ENCODE measurements around the gene VMP1.

VMP1 gene

GRCh38 chr17:59711936-59712335, 4.5 kb downstream of the VMP1 start:
- H3K23ac ChIP-seq (ENCODE audit: low read length) = no peak overlapping the region
- no peak overlapping the region for H4K5ac ChIP-seq (ENCODE audit: low read length)
- no peaks in the 10 kb centered on the region for H3K27me3 ChIP-seq (ENCODE audit: insufficient read depth, low read length, poor library complexity)
- H4K8ac ChIP-seq (ENCODE audit: low read depth, low read length) = no peak overlapping the region
- no peak overlapping the region for H3K27ac ChIP-seq (ENCODE audit: low read depth, low read length)
- no peak overlapping the region for H3K4me3 ChIP-seq (ENCODE audit: low read length)
- no peak overlapping the region for H2BK120ac ChIP-seq (ENCODE audit: low read depth, low read length)
- DNase-seq = no peak
- H2AK5ac ChIP-seq (ENCODE audit: low read length) = no peak overlapping the region
- peaks cover 10% of the 10 kb centered on the region for H3K79me1 ChIP-seq (ENCODE audit: low read length)
- H3K9ac ChIP-seq (ENCODE audit: low read length) = no peak overlapping the region
- no peaks in the 10 kb centered on the region for H3K4me1 ChIP-seq (ENCODE audit: control insufficient read depth, low read depth, low read length)
- H3K4ac ChIP-seq (ENCODE audit: low read depth, low read length) = no peak overlapping the region
- no peak overlapping the region for H3K18ac ChIP-seq (ENCODE audit: low read length)
- H3K36me3 ChIP-seq (ENCODE audit: control insufficient read depth, insufficient read depth, low read length) = no peaks in the 10 kb centered on the region
- no peak overlapping the region for H2BK15ac ChIP-seq (replicated peaks; ENCODE audit: low read depth)
- no peak overlapping the region for H3K56ac ChIP-seq (ENCODE audit: low read length)
- no peak overlapping the region for H2BK5ac ChIP-seq (ENCODE audit: low read length)
- H3K4me2 ChIP-seq (ENCODE audit: low read length) = no peak overlapping the region
- peaks cover 36% of the 10 kb centered on the region for H3K79me2 ChIP-seq (ENCODE audit: control insufficient read depth, insufficient read depth, low read length)

- Histone ChIP-seq H2BK15ac (replicated peaks; ENCODE audit: low read depth) (no peak overlapping the region), H4K8ac (ENCODE audit: low read depth, low read length) (no peak overlapping the region), H3K27me3 (ENCODE audit: insufficient read depth, low read length, poor library complexity) (no peaks in the 10 kb centered on the region), H3K23ac (ENCODE audit: low read length) (no peak overlapping the region), H4K5ac (ENCODE audit: low read length) (no peak overlapping the region), H3K56ac (ENCODE audit: low read length) (no peak overlapping the region), H3K18ac (ENCODE audit: low read length) (no peak overlapping the region), H3K36me3 (ENCODE audit: control insufficient read depth, insufficient read depth, low read length) (no peaks in the 10 kb centered on the region), H2AK5ac (ENCODE audit: low read length) (no peak overlapping the region), H3K4ac (ENCODE audit: low read depth, low read length) (no peak overlapping the region), H2BK5ac (ENCODE audit: low read length) (no peak overlapping the region), H2BK120ac (ENCODE audit: low read depth, low read length) (no peak overlapping the region), H3K4me3 (ENCODE audit: low read length) (no peak overlapping the region), H3K4me1 (ENCODE audit: control insufficient read depth, low read depth, low read length) (no peaks in the 10 kb centered on the region), H3K4me2 (ENCODE audit: low read length) (no peak overlapping the region), H3K27ac (ENCODE audit: low read depth, low read length) (no peak overlapping the region), H3K79me2 (ENCODE audit: control insufficient read depth, insufficient read depth, low read length) (peaks cover 38% of the 10 kb centered on the region), H3K9ac (ENCODE audit: low read length) (no peak overlapping the region), H3K79me1 (ENCODE audit: low read length) (peaks cover 12% of the 10 kb centered on the region)
- DNase-seq = no peak
- no CpG with 5 or more reads among the region's 2 CpGs for WGBS (ENCODE audit: extremely low coverage, insufficient coverage, low lambda C conversion rate)
Measured at GRCh38 chr17:59712862-59713261, 5.4 kb downstream of the VMP1 start.

- no peak overlapping the region for H2BK5ac ChIP-seq (ENCODE audit: low read length)
- H3K27me3 ChIP-seq (ENCODE audit: insufficient read depth, low read length, poor library complexity) = no peaks in the 10 kb centered on the region
- no CpG with 5 or more reads among the region's 2 CpGs for WGBS (ENCODE audit: extremely low coverage, insufficient coverage, low lambda C conversion rate)
- peaks cover 27% of the 10 kb centered on the region for H3K79me2 ChIP-seq (ENCODE audit: control insufficient read depth, insufficient read depth, low read length)
- H3K4ac ChIP-seq (ENCODE audit: low read depth, low read length) = no peak overlapping the region
- H4K5ac ChIP-seq (ENCODE audit: low read length) = no peak overlapping the region
- no peak overlapping the region for H2AK5ac ChIP-seq (ENCODE audit: low read length)
- peaks cover 12% of the 10 kb centered on the region for H3K79me1 ChIP-seq (ENCODE audit: low read length)
- H3K9ac ChIP-seq (ENCODE audit: low read length) = no peak overlapping the region
- H4K8ac ChIP-seq (ENCODE audit: low read depth, low read length) = no peak overlapping the region
- no peak overlapping the region for H2BK120ac ChIP-seq (ENCODE audit: low read depth, low read length)
- no peaks in the 10 kb centered on the region for H3K4me1 ChIP-seq (ENCODE audit: control insufficient read depth, low read depth, low read length)
- no peak for DNase-seq
- H2BK15ac ChIP-seq (replicated peaks; ENCODE audit: low read depth) = no peak overlapping the region
- no peak overlapping the region for H3K23ac ChIP-seq (ENCODE audit: low read length)
- no peak overlapping the region for H3K4me3 ChIP-seq (ENCODE audit: low read length)
- no peak overlapping the region for H3K4me2 ChIP-seq (ENCODE audit: low read length)
- H3K36me3 ChIP-seq (ENCODE audit: control insufficient read depth, insufficient read depth, low read length) = no peaks in the 10 kb centered on the region
- no peak overlapping the region for H3K56ac ChIP-seq (ENCODE audit: low read length)
- no peak overlapping the region for H3K27ac ChIP-seq (ENCODE audit: low read depth, low read length)
- no peak overlapping the region for H3K18ac ChIP-seq (ENCODE audit: low read length)
Measured at GRCh38 chr17:59714255-59714654, 6.8 kb downstream of the VMP1 start.

GRCh38 chr17:59716427-59716826, 9.0 kb downstream of the VMP1 start:
- Histone ChIP-seq H3K36me3 (ENCODE audit: control insufficient read depth, insufficient read depth, low read length) (no peaks in the 10 kb centered on the region), H2BK5ac (ENCODE audit: low read length) (no peak overlapping the region)
- no CpG with 5 or more reads among the region's 2 CpGs for WGBS (ENCODE audit: extremely low coverage, insufficient coverage, low lambda C conversion rate)

GRCh38 chr17:59719526-59719925, 12.1 kb downstream of the VMP1 start:
- Histone ChIP-seq H3K4me1 (ENCODE audit: control insufficient read depth, low read depth, low read length) (no peaks in the 10 kb centered on the region), H3K23ac (ENCODE audit: low read length) (no peak overlapping the region), H3K79me1 (ENCODE audit: low read length) (peaks cover 8% of the 10 kb centered on the region), H3K36me3 (ENCODE audit: control insufficient read depth, insufficient read depth, low read length) (no peaks in the 10 kb centered on the region), H3K18ac (ENCODE audit: low read length) (no peak overlapping the region), H3K4me2 (ENCODE audit: low read length) (no peak overlapping the region), H2AK5ac (ENCODE audit: low read length) (no peak overlapping the region), H3K4ac (ENCODE audit: low read depth, low read length) (no peak overlapping the region), H3K27me3 (ENCODE audit: insufficient read depth, low read length, poor library complexity) (no peaks in the 10 kb centered on the region), H4K5ac (ENCODE audit: low read length) (no peak overlapping the region), H3K79me2 (ENCODE audit: control insufficient read depth, insufficient read depth, low read length) (peaks cover 11% of the 10 kb centered on the region), H2BK120ac (ENCODE audit: low read depth, low read length) (no peak overlapping the region), H3K27ac (ENCODE audit: low read depth, low read length) (no peak overlapping the region), H2BK5ac (ENCODE audit: low read length) (no peak overlapping the region), H4K8ac (ENCODE audit: low read depth, low read length) (no peak overlapping the region), H2BK15ac (replicated peaks; ENCODE audit: low read depth) (no peak overlapping the region), H3K4me3 (ENCODE audit: low read length) (no peak overlapping the region), H3K56ac (ENCODE audit: low read length) (no peak overlapping the region), H3K9ac (ENCODE audit: low read length) (no peak overlapping the region)
- no peak for DNase-seq

More at GRCh38 chr17:59716427-59716826, 9.0 kb downstream of the VMP1 start:
- no peak overlapping the region for H3K4me2 ChIP-seq (ENCODE audit: low read length)
- H3K27ac ChIP-seq (ENCODE audit: low read depth, low read length) = no peak overlapping the region
- H2BK15ac ChIP-seq (replicated peaks; ENCODE audit: low read depth) = no peak overlapping the region
- H3K4me1 ChIP-seq (ENCODE audit: control insufficient read depth, low read depth, low read length) = no peaks in the 10 kb centered on the region
- H4K8ac ChIP-seq (ENCODE audit: low read depth, low read length) = no peak overlapping the region
- H3K79me2 ChIP-seq (ENCODE audit: control insufficient read depth, insufficient read depth, low read length) = peaks cover 19% of the 10 kb centered on the region
- no peak overlapping the region for H3K9ac ChIP-seq (ENCODE audit: low read length)
- peaks cover 14% of the 10 kb centered on the region for H3K79me1 ChIP-seq (ENCODE audit: low read length)
- H3K23ac ChIP-seq (ENCODE audit: low read length) = no peak overlapping the region
- no peaks in the 10 kb centered on the region for H3K27me3 ChIP-seq (ENCODE audit: insufficient read depth, low read length, poor library complexity)
- no peak overlapping the region for H2BK120ac ChIP-seq (ENCODE audit: low read depth, low read length)
- H3K56ac ChIP-seq (ENCODE audit: low read length) = no peak overlapping the region
- no peak for DNase-seq
- no peak overlapping the region for H3K4ac ChIP-seq (ENCODE audit: low read depth, low read length)
- no peak overlapping the region for H4K5ac ChIP-seq (ENCODE audit: low read length)
- no peak overlapping the region for H3K18ac ChIP-seq (ENCODE audit: low read length)
- H3K4me3 ChIP-seq (ENCODE audit: low read length) = no peak overlapping the region
- H2AK5ac ChIP-seq (ENCODE audit: low read length) = no peak overlapping the region

- Histone ChIP-seq H4K5ac (ENCODE audit: low read length) (no peak overlapping the region), H3K23ac (ENCODE audit: low read length) (no peak overlapping the region), H3K4ac (ENCODE audit: low read depth, low read length) (no peak overlapping the region), H3K9ac (ENCODE audit: low read length) (no peak overlapping the region), H3K36me3 (ENCODE audit: control insufficient read depth, insufficient read depth, low read length) (no peaks in the 10 kb centered on the region), H3K18ac (ENCODE audit: low read length) (no peak overlapping the region), H3K79me1 (ENCODE audit: low read length) (peaks cover 1% of the 10 kb centered on the region), H2BK5ac (ENCODE audit: low read length) (no peak overlapping the region), H3K27me3 (ENCODE audit: insufficient read depth, low read length, poor library complexity) (no peaks in the 10 kb centered on the region), H3K4me2 (ENCODE audit: low read length) (no peak overlapping the region), H2BK120ac (ENCODE audit: low read depth, low read length) (no peak overlapping the region), H4K8ac (ENCODE audit: low read depth, low read length) (no peak overlapping the region), H2AK5ac (ENCODE audit: low read length) (no peak overlapping the region), H3K56ac (ENCODE audit: low read length) (no peak overlapping the region), H3K4me3 (ENCODE audit: low read length) (no peak overlapping the region), H3K4me1 (ENCODE audit: control insufficient read depth, low read depth, low read length) (no peaks in the 10 kb centered on the region), H3K79me2 (ENCODE audit: control insufficient read depth, insufficient read depth, low read length) (peaks cover under 1% of the 10 kb centered on the region), H2BK15ac (replicated peaks; ENCODE audit: low read depth) (no peak overlapping the region), H3K27ac (ENCODE audit: low read depth, low read length) (no peak overlapping the region)
- no CpG with 5 or more reads among the region's 4 CpGs for WGBS (ENCODE audit: extremely low coverage, insufficient coverage, low lambda C conversion rate)
- DNase-seq = no peak
Measured at GRCh38 chr17:59722623-59723022, 15.2 kb downstream of the VMP1 start.
